Inflammatory macrophage (primary cell): ENCODE data around the gene RNF217.
"Not testable (repeated sequence)": the region's sequence is repeated elsewhere in the genome, so short reads cannot be mapped to it uniquely, and the experiment has no call there.

Experiments used
- DNase-seq, 2 donors: peaks; one replicate each; pipeline ENCODE4 v3.0.0-alpha.2; 2020 to 2022

RNF217 gene

DNA sequence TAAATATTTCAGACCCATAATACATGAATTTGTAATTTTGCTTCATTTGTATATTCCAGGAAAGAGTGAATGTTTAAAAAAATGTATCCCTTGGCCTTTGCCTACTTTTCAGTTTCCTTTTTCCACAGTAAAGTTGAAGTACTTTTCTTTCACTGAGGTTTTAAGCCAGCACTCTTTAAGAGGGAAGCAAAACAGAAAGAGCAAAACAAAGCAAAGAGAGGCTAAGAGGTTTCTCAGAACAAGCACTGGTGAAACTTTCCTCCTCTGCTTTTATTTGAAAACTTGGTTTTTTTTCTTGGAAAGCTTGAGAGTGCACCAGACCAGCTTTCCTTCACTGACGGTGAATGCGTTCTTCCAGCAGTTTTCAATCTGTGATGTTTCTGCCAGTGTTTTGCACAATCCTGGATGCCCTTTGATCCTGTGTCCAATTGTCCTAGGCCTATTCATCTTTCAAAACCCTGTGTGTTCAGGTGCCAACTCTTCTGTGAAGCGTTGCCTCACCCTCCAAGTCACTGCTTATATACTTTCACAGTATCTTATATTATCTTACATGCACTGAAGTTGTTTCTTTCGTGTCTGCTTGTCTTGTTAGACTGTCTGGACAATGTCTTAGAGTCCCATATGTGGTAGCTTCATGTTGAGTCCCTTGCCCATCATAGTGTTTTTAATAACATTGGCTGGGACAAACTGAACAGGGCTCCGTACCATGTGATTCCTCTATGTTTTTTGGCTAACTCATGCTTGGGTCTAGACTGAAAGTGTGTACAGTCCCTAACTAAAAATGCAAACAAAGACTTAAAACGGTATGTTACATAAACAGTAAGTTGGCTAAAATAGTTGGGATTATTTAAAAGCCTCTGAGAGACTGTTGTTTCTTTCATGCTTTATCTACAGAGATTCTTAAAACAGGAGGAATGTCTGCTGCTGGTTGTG is 1.9 kb downstream of the RNF217 start:
- DNase-seq = peak in 1 of 2 donors; percentile 31

DNA sequence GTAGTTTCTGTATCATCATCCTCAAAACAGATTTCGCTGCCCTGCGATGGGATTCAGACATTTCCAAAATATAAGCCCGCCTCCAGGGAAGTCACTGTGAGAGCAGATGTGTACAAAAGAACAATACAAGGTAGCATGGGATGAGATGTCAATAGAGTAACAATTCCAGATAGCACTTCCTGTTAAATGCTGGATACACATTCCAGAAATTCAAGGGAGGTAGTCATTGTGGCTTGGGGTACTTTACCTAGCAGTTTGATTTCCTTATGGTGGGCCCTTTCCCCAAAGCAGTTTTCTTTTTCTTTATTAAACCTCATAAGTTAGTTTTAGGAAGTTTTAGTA is 2.5 kb downstream of the RNF217 start:
- no peak for DNase-seq

DNA sequence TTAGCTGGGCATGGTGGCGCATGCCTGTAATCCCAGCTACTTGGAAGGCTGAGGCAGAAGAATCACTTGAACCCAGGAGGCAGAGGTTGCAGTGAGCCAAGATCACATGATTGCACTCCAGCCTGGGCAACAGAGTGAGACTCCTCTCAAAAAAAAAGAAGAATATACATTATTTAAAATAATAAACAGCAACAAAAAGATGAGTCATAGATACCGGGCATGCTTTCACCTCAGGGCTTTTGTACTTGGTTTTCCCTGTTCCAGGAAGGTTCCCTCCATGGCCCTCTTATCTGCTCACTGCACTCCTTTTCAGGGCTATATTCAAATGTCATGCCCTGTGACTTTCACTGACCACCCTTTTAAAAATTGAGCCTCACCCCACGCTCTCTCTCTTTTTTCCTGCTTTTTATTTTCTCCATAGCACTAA is 3.2 kb downstream of the RNF217 start:
- DNase-seq = not testable (repeated sequence)

DNA sequence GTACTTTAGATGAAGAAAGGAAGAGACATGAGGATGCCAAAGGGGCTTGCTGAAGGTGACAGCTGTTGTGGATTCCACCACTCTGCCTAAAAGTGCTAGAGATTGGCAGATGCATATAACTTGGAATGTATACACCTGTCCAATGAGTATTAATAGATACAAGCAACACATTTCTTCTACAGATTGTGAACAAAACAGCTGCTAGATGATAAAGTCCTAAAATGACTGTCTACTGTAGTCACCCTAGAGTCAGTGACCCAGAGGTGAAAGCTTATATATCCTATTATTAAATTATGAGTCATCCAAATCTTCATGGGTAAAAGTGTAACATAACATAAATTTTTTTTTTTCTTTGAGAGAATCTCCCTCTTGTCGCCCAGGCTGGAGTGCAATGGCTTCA is 5.2 kb downstream of the RNF217 start:
- no peak for DNase-seq

DNA sequence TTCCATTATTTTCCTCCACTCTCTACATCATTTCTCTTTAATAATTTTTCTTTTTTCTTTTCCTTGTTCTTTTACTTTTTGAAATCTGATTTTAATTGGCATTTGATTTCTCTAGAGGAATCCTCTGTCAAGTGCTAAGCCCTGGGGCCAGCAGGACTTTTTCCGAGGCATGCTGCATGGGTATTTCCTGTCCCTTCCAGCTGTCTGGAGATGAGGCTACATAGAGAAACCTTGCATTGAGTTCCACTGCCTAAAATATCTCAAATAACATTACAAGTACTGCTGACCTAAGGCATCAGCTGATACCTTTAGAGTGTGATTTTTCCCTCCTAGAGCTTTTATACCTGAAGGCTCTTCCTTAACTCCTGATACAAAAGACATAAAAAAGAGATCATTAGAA is 6.2 kb downstream of the RNF217 start:
- DNase-seq = no peak

DNA sequence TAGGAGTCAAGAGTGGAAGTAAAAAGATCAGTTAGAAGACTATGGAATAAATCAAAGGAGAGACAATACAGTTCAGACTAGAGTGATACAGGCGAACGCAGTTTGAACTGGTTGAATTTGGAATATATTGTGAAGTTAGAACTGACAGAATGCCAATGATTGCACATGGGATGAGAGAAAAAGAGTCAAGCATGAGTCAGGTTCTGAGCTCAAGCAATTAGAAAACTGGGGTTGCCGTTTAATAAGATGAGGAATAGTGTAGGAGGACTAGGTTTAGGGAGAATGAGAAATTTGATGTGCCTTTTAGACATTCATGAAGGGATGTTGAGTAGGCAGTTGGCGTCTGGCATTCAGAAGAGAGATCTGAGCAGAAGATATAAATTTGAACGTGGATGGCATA is 8.0 kb downstream of the RNF217 start:
- DNase-seq = no peak

DNA sequence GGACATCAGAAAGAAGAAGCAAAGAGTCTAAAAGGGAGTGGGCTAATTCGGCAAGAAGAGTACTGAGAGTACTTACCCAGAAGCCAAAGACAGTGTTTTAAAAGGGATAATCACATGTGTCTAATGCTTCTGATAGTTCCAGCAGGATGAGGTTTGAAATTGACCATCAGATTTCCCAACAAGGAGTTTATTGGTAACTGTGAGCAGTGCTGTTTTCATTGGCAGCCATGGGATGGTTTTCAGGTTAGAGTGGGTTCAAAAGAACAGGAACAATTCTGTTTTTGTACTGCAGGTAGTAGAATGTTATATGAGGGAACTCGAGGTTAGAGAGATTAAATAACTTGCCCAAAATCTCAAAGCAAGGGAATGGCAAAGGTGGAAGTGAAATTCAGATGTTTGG is 8.5 kb downstream of the RNF217 start:
- no peak for DNase-seq

DNA sequence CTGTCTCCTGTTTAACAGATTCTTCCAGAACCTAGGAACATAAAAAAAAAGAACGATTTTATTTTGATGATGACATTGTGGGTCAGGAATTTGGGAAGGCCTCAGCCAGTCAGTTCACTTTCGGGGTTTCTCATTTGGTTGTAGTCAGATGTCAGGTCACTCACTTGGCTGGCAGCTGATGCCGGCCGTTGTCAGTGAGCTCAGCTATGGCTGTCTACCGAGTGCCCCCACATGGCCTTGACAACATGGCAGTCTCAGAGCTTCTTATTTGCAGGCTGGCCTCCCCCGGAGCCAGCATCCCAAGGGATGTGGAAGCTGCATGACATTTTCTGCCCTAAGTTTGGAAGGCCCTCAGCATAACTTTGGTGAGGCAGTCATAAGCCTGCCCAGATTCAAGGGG is 11.5 kb downstream of the RNF217 start:
- DNase-seq = no peak

DNA sequence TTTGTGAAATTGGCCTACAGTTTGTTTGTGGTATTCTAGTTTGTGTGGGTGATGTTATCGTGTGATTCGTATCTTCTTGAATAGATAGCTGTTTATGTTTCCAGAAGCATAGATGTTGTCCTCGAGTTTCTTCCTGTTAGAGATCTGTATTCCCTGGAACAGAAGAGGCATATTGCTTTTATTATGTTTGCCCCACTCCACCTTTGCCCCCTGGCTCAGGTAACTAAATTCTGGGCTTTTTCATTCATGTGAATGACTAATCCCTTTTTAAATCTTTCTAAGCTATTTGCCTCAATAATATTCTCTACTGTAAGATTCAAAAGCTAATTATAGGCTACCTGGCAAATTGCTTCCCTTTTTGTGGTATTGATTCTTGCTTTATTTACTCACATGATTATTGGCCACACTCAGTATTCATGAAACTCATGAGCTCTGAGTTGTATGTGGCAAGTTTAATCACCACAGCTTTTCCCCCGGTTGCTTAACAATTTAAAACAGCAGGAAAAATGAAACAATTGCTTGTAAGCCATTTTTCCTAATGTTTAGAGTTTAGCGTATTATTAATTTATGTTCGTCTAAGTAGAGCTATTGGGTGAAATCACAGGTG is 12.6 kb downstream of the RNF217 start:
- DNase-seq = no peak

DNA sequence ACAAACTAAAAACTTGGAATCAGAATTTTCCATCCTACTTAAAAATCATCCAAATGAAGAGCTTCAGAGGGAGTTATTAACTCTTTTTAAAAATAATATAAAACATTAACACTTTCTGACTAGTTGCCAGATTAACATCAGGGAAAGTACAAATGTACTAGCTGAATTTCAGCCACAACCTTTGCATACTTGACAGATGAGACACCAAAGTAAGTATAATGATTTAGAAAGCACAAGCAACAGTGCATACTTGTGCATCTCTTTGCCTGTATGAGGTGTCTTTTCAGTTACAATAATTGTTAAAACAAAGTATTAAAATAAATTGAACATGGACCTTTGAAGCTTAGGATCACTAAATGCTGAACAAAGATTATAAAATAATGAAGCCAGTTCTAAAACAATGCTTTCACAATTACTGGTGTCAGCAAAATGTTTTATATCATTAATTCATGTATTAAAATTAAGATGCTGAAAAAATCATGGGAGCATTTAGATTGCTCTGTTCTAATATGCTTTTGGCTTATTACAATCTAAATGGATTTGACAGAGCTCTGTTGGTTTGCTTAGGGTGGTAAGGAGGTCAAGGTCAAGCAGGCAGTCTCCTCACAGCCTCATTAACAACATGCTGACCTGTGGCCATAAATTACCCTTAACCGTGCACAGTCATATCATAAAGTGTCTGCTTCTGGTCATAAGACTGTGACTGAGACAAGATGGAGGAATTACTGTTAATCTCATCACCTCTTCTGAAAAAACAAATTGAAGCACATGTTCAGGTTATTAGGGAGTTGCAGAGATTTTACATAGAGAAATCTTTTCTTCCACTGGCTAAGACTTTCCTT is 15.1 kb downstream of the RNF217 start:
- no peak for DNase-seq

DNA sequence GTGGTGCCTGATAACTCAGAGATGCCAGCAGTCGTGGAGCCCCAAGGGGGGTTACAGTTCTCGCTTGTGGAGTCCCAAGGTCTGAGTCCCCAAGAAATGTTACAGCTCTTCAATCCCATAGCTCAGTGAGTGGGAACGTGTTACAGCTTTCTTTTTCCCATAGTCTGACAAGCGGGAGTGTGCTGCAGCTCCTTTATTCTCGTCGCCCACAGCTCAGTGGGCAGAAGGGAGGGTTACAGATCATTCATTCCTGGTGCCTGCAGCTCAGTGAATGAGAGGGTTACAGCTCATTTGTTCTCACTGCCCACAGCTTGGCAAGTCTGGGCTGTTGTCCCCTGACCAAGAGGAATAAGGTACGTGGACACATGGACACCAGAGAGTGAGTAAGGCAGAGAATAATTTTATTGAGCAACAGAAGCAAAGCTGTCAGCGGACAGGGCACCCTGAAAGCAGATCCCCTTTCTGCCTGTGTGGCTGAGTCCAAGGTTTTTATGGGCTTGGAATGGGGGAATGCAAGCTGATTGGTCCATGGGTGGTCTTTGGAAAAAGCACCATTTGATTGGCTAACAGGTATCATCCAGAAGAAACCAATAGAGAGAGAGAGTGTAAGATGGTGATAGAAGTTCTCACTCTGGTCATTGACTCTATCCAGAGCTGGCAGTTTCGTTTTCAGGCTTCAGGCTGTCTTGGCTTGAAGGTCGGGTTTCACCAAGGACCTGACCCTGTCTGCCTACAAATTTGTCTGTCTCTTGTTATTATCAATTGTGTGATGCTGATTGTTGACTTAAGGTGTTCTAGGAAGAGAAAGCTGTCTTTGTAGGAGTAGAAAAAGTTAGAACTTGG is 16.4 kb downstream of the RNF217 start:
- no peak for DNase-seq

DNA sequence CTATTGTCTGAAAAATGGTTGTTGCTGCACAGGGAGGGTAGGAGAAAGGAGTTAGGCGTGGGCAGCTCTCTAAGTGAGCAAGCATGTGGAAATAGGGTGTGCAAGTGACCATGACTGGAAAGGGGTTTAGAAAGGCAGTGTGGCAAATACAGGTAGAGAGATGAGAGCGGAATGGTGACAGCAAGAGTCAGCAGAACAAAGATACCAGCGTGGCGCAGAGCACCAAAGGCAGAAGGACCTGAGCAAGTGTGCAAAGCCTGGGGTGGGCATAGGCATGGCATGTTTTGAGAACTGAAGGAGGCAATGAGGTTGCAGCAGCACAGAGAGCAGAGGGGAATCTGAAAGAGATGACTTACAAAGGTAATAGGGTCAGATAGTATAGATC is 17.0 kb downstream of the RNF217 start:
- DNase-seq = no peak

DNA sequence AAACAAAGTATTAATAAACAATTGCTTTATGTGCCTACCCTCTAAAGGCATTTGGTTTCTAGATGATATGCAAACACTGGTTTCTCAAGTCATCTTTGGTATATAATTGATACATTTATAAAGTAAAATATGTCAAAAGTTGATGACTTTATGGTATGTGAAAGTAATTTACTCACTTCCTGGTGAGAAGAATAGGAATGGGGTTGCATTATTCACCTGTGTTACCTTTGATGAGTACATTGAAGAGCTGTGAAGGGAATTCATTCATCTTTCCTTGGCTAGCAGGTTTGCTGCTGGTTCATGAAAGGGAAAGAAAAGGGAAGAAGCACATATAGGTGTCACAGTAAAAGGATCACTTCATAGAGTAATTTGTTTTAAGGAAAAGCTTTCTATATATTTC is 20.4 kb downstream of the RNF217 start:
- DNase-seq = no peak

DNA sequence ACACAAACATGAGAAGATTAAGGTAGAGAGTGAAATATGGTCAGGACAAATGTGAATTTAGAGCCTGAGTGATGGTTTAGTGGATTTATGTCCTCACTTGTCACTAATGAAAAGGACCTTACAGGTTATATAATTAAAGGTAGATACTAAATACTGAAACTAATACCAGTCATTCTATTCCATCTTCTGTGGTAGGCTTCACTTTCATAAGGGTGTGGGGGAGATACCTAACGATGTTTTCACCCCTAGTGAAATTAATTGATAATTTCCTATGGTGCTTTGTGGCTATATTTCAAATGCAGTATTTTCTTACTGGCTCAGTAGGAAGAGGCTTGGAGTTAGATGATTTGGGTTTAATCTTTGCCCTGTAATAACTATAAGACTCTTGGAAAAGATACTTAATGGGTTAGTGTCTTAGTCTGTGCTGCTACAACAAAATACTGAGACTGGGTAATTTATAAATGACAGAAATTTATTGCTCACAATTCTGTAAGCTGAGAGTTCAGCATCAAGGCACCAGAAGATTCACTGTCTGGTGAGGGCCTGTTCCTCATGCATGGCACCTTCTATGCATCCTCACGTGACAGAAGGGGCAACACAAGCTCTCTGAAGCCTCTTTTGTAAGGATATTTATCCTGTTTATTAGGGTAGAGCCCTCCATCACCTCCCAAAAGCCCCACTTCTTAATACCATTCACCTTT is 21.3 kb downstream of the RNF217 start:
- no peak for DNase-seq

DNA sequence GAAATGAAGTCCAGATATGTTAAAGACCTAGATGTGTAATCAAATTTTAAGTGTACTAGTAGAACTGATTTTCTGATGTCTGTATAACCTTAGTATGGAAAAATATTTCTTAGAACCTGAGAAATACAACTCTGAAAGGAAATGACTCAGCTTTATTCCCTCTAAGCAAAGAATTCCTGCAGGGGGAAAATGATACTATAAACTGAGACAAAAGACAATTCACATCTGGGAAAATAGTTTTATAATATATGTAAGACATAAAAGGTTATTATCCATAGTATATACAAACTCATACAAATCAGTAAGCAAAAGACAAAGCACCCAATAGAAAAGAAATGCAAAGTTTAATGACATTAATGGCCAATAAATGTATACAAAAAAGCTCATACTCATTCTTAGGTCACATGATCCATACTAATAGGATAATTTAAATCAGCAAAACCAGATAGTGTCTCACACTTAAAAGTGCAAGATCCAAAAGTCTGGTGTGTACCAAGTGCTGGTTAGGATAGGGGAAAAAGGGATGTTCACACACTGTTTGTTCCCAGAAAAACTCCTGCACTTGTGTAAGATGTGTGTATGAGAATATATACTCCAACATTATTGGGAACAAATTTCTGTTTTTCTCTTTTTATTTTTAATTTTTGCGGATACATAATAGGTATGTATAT is 22.6 kb downstream of the RNF217 start:
- DNase-seq = no peak

DNA sequence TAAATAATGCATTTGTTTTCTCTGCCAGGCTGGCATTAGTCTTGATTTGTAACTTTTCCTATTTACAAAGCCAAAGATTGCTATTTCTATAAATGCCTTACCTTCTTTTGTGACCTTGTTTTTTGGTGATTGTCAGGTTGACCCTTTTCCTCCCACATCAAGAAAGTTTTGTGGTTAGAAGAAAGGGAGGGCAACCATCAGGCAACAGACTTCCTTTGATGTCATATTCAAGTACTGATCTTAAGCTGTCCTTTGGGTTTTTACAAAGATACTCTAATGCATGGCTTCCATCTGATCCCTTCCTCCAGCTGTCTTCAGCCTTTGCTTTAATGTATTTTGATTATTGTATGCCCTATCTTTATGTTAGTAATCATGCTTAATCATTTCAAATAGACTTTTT is 23.9 kb downstream of the RNF217 start:
- no peak for DNase-seq

DNA sequence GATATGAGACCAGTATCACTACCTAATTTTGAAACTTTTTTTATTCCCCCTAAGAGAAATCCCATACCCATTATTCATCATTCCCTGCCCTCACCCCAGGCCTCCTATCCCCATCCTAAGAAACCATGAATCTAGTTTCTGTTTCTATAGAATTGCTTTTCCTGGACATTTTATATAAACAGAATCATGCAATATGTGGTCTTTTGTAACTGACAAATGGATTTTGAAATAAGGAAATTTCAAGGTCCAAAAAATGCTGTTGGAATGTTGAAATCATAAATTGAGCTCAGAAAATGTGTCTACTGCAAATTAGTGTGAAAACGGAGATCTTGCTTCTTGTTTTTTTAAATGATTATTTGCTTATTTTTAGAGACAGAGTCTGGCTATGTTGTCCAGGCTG is 25.1 kb downstream of the RNF217 start:
- DNase-seq = peak in 1 of 2 donors; percentile 79

DNA sequence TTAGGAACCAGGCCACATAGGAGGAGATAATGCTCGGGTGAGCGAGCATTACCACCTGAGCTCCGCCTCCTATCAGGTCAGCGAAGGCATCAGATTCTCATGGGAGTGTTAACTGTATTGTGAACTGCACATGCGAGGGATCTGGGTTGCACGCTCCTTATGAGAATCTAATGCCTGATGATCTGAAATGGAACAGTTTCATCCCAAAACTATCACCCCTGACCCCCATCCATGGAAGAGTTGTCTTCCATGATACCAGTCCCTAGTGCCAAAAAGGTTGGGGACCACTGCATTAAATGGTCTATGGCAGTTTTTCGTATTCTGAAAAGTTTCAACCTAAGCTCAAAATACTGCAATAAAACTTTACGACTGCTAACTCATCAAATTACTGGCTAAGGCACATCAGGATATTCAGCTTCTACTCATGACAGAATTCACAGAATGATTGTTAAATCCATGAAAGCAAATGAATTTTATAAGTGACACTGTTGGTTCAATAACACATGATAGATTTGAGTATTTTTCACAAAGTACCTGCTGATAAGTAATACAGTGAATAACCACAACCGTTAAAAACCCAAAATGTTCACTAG is 25.9 kb downstream of the RNF217 start:
- DNase-seq = no peak

DNA sequence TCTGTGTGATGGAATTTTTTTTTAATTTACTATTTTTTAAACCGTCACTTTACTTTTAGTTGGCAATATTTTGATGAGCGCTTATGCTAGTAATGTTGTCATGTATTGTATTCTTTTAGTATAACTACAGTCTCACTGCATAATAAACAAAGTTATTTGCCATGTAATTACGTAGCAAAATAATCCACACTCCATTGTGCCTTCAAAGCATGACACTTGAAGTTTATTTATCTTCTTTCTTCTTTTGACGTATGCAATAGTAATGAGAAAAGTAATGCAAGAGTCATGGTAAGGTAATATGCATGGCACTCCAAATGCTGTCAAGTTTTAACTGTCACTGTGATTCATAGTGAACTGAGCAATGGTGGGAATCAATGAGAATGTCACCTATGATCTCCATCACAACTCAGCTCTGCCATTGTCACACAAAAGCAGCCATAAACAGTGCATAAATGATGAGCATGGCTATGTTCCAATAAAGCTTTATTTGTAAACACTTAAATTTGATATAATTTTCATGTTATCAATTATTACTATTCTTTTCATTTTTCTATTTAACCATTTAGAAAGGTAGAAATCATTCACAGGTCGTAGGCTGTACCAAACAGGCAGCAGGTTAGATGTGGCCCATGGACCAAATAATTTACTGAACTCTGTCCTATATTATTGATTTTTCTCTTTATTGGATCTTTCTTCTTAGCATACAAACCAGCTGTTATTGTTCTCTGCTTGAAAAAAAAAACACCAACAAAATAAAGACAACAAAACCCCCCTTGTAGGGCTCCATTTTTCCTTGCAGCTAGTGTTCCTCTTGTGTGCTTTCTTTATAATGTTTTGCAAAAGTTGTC is 27.1 kb downstream of the RNF217 start:
- DNase-seq = no peak

DNA sequence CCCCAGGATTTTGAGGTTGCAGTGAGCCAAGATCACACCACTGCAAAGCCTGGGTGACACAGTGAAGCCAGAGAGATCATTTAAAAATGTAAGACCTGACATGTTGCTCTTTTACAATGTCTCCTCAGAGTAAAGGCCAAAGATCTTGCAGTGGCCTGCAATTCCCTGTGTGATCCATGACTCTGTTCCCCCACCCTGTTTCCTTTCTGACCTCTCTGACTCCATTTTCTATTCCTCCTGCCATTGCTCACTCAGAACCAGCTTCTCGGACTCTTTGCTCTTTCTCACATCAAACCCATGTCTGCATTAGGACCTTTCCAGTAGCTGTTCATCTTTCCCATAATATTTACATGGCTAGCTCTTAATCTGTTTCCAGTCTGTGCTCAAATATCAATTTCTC is 28.8 kb downstream of the RNF217 start:
- no peak for DNase-seq
